Upper lobe of left lung (tissue), 4 donors: ENCODE data around the gene KATNB1.

Experiments
- CTCF ChIP-seq, 6 experiments: fragments of 450-650 bp in 4 of 6; fragments of 200-600 bp in 2 of 6; sonication (generic) in 2 of 6; IDR thresholded peaks; one replicate each; pipeline ENCODE4 v1.5.1; 2016 to 2019; ENCODE audit warnings: antibody characterized with exemption in 6 of 6
- EP300 ChIP-seq, 4 donors: sonication (generic); formaldehyde crosslinking; IDR thresholded peaks; one replicate each; pipeline ENCODE4 v1.5.1; 2017; ENCODE audit warnings: antibody characterized with exemption in 4 of 4, control low read depth in 2 of 4
- POLR2A ChIP-seq, 4 donors: fragments of 450-650 bp; IDR thresholded peaks; one replicate each; pipeline ENCODE4 v1.5.1; 2016 to 2017; ENCODE audit warnings: antibody characterized with exemption in 4 of 4, mild to moderate bottlenecking in 2 of 4
- POLR2AphosphoS5 ChIP-seq, 2 donors: sonication (generic); formaldehyde crosslinking; IDR thresholded peaks; one replicate each; pipeline ENCODE4 v1.5.1; 2017; ENCODE audit warnings: antibody characterized with exemption in 2 of 2

- no peak for TF ChIP-seq POLR2A (IDR thresholded peaks at IDR 0.05)
- no peak for TF ChIP-seq CTCF (IDR thresholded peaks at IDR 0.05)
- TF ChIP-seq EP300 (IDR thresholded peaks at IDR 0.05) = no peak
- TF ChIP-seq POLR2AphosphoS5 (IDR thresholded peaks at IDR 0.05) = no peak
These were observed 7.0 kb upstream of the KATNB1 start for GRCh38 chr16:57728336-57729181.
